Neutrophil (primary cell): ENCODE results near the gene GABBR2.

Experiments used
- H3K27ac ChIP-seq: fragments of 200-600 bp; sonication (generic); 2 replicates; pipeline ENCODE4 v1.5.1; 2016; ENCODE audit warnings: mild to moderate bottlenecking, moderate library complexity
- H3K27me3 ChIP-seq: fragments of 200-600 bp; sonication (generic); 2 replicates; pipeline ENCODE4 v1.6.0; 2016; ENCODE audit warnings: mild to moderate bottlenecking
- H3K36me3 ChIP-seq: fragments of 200-600 bp; sonication (generic); 2 replicates; pipeline ENCODE4 v1.5.1; 2017
- H3K4me1 ChIP-seq, 2 experiments: fragments of 200-600 bp in 1 of 2; sonication (generic) in 1 of 2; 1 replicate in 1 of 2; 2 replicates in 1 of 2; pipeline versions ENCODE4 v1.5.1 to v1.6.1; 2013 to 2016; ENCODE audit warnings: low read depth in 1 of 2, low read length in 1 of 2, mild to moderate bottlenecking in 1 of 2, moderate library complexity in 1 of 2; ENCODE audit not compliant: control insufficient read depth in 1 of 2, insufficient read depth in 1 of 2
- H3K4me3 ChIP-seq, 2 experiments: fragments of 200-600 bp in 1 of 2; sonication (generic) in 1 of 2; 1 replicate in 1 of 2; 2 replicates in 1 of 2; pipeline ENCODE4 v1.5.1; 2013 to 2016; ENCODE audit warnings: low read depth in 1 of 2, low read length in 1 of 2, mild to moderate bottlenecking in 1 of 2, moderate library complexity in 1 of 2
- H3K9me3 ChIP-seq: fragments of 200-600 bp; sonication (generic); 2 replicates; pipeline ENCODE4 v1.5.1; 2016
- CTCF ChIP-seq: fragments of 200-600 bp; sonication (generic); IDR thresholded peaks from 2 replicates; pipeline ENCODE4 v1.5.1; 2016; ENCODE audit warnings: antibody characterized with exemption

The GABBR2 gene

GRCh38 chr9:98506422-98507054, 202.2 kb downstream of the GABBR2 start:
- Histone ChIP-seq H3K27ac (no peak overlapping the region), H3K9me3 (no peaks in the 10 kb centered on the region), H3K27me3 (peaks cover 12% of the 10 kb centered on the region), H3K4me3 (no peak overlapping the region), H3K36me3 (no peaks in the 10 kb centered on the region), H3K4me1 (no peaks in the 10 kb centered on the region)
- no peak for TF ChIP-seq CTCF

DNA sequence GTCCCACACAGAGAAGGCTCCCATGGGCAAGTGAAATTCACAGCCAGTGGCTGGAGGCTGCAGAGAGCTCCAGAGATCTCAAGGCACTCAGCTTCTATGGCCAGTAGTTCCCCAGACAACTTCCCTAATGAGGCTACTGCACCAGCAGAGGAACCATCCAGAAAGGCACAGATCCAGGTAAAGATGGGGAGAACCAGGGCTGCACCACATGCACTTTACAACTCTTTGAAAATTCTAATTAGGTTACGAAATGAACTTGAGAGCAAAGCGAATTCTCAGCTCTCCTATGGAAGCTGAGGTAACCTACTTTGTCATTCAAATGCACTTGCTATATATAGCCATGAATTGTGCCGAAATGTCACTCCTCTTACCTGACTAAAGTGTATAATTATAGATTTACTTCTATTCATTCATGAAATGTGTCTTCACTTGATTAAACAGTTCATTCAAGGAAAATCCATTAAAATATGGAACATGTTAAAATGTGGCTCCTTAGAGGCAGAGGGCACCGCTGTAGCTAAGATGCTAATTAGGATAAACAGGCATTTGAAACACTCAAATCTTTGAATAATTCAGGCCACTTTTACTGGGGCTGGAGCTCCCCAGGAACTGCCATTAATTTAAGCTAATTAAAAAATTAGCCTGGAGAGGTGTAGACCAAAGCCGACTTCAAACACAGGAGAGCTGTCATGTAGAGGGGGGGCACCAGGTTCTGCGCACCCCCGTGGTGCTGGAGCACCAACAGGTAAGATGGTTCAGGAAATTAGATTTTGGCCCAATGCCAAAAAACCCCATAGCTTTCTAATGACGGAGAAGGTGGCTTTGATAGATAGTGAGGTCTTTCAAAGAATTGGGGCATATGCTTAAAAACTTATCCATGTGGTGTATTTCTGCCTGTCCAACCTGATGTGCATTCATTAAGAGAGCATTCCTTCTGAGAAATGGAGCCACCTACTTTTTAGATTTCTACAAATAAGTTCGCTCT, 204.1 kb downstream of the GABBR2 start:
- no peak overlapping the region for H3K27ac ChIP-seq
- H3K4me1 ChIP-seq, result no peaks in the 10 kb centered on the region
- no peaks in the 10 kb centered on the region for H3K36me3 ChIP-seq
- no peaks in the 10 kb centered on the region for H3K9me3 ChIP-seq
- no peak for TF ChIP-seq CTCF
- H3K27me3 ChIP-seq, result peaks cover 15% of the 10 kb centered on the region
- no peak overlapping the region for H3K4me3 ChIP-seq

DNA sequence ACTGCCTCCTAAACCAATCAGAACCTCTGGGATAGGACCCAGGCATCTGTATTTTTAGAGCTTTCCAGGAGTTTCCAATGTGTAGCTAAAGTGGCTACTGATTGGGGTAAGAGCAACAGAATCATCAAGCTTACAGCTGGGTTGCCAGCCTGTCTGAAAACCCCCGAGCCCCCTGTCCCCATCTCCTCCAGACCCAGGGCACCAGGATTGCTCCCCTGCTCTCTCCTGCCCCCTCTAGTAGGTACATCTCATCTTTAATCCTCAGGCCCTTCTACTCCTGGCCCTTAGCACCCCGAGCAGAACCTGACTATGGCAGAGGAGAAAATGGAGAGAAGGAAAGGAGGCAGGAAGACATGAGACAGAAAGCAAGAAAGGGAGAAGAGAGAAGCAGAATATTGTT, 204.9 kb downstream of the GABBR2 start:
- Histone ChIP-seq H3K27ac (no peak overlapping the region), H3K4me3 (no peak overlapping the region), H3K36me3 (no peaks in the 10 kb centered on the region), H3K27me3 (peaks cover 15% of the 10 kb centered on the region), H3K4me1 (no peaks in the 10 kb centered on the region), H3K9me3 (no peaks in the 10 kb centered on the region)
- no peak for TF ChIP-seq CTCF

DNA sequence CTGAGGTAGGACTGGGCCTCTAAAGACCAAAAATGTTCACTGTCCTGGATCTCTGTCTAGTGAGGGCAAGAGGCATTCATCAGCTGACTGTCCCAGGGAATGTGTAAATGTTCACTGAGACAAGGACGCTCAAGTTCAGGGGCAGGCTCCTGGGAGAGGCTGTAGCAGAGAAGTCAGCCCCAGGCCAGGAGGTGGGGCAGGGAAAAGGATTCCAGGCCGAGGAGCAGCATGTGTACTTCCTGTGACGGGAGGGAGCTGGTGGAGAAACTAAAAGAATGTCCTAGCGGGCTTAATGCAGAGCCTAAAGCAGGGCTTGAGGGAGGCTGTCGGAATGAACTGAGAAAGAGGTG, 205.8 kb downstream of the GABBR2 start:
- Histone ChIP-seq H3K27ac (no peak overlapping the region), H3K27me3 (peaks cover 21% of the 10 kb centered on the region), H3K36me3 (no peaks in the 10 kb centered on the region), H3K4me1 (no peaks in the 10 kb centered on the region), H3K4me3 (no peak overlapping the region), H3K9me3 (no peaks in the 10 kb centered on the region)
- TF ChIP-seq CTCF, result no peak

GRCh38 chr9:98502311-98502975, 206.3 kb downstream of the GABBR2 start:
- no peak overlapping the region for H3K27ac ChIP-seq
- no peaks in the 10 kb centered on the region for H3K9me3 ChIP-seq
- H3K27me3 ChIP-seq, result peaks cover 21% of the 10 kb centered on the region
- no peak for TF ChIP-seq CTCF
- no peaks in the 10 kb centered on the region for H3K4me1 ChIP-seq
- no peaks in the 10 kb centered on the region for H3K36me3 ChIP-seq
- no peak overlapping the region for H3K4me3 ChIP-seq
